Measurements from ENCODE around the gene CEMP1. TPM values are rescaled to one million over a fixed set of nuclear protein-coding genes. Genes with fewer than 3 reads are reported as not detected.

The CEMP1 gene
- total and polyA plus RNA-seq, 2 experiments from 2014 or later, result 0.31 to 7.5 TPM

GRCh38 chr16:2535625-2536013, 4.4 kb upstream of the CEMP1 start:
- no peak overlapping the region for H3K4me2 ChIP-seq
- H3K4me1 Mint-ChIP-seq, result peaks cover 13% of the 10 kb centered on the region
- 0 out of 2 replicates have a peak, but pooled peaks cover 12% of the 10 kb centered on the region for H3F3A ChIP-seq (replicated peaks; ENCODE audit: low read depth)
- DNase-seq (ENCODE audit: low spot score) (no peak), ATAC-seq (no peak)
- no peaks in the 10 kb centered on the region for H3K9me2 ChIP-seq (ENCODE audit: insufficient read depth)
- H3K36me3 Mint-ChIP-seq (ENCODE audit: low read depth), result no peaks in the 10 kb centered on the region; the same call in 1 of the 3 replicates
- H4K20me1 ChIP-seq (replicated peaks; ENCODE audit: insufficient read depth), result peaks cover 6% of the 10 kb centered on the region; the same call in 1 of the 2 replicates
- H3K9me3 Mint-ChIP-seq, result peaks cover 3% of the 10 kb centered on the region; the same call in 1 of the 3 replicates
- TF ChIP-seq CREB1 (CRISPR knock-in tag; IDR thresholded peaks at IDR 0.05; ENCODE audit: low read depth) (no peak), ZNF462 (CRISPR knock-in tag; IDR thresholded peaks at IDR 0.05) (no peak), EZH2phosphoT487 (IDR thresholded peaks at IDR 0.05; ENCODE audit: unreplicated experiment) (no peak), EZH2 (IDR thresholded peaks at IDR 0.05; ENCODE audit: low read depth, unreplicated experiment) (no peak), ZNF114 (CRISPR knock-in tag; IDR thresholded peaks at IDR 0.05) (no peak), ETS1 (IDR thresholded peaks at IDR 0.05) (no peak), REST (IDR thresholded peaks at IDR 0.05; ENCODE audit: unreplicated experiment) (no peak), POLR2AphosphoS5 (IDR thresholded peaks at IDR 0.05; ENCODE audit: low read depth) (no peak), JUNB (IDR thresholded peaks at IDR 0.05; ENCODE audit: unreplicated experiment) (no peak), STAT1 (IDR thresholded peaks at IDR 0.05; ENCODE audit: unreplicated experiment) (no peak), ZNF331 (CRISPR knock-in tag; IDR thresholded peaks at IDR 0.05; ENCODE audit: low read depth) (no peak), CTCF (conservative IDR thresholded peaks at IDR 0.05; ENCODE audit: low read depth in 2 of 2) (no peak), NANOG (IDR thresholded peaks at IDR 0.05; ENCODE audit: borderline replicate concordance) (no peak)
- H2AFZ ChIP-seq, result no peak overlapping the region
- peaks cover 25% of the 10 kb centered on the region for H3K27me3 Mint-ChIP-seq (ENCODE audit: insufficient read depth, low read depth, poor library complexity)
- H3K27me3 ChIP-seq (ENCODE audit: insufficient read depth), result peaks cover 5% of the 10 kb centered on the region; the same call in 1 of the 2 replicates
- no peak overlapping the region for H3K4me3 ChIP-seq
- H3K27ac ChIP-seq (ENCODE audit: low read depth), result no peak overlapping the region
- H3K36me3 ChIP-seq (ENCODE audit: insufficient read depth), result no peaks in the 10 kb centered on the region
- H3K27ac Mint-ChIP-seq, result no peak overlapping the region
- peaks cover 17% of the 10 kb centered on the region for H3K79me2 ChIP-seq (replicated peaks; ENCODE audit: insufficient read depth)
- H3K4me1 ChIP-seq (ENCODE audit: insufficient read depth), result peaks cover 5% of the 10 kb centered on the region
- no peak overlapping the region; the same call in 2 of the 3 replicates for H3K4me3 Mint-ChIP-seq

Data from GM23338 (cell line).